Endodermal cell (in vitro differentiated cells): ENCODE results near the gene DCANP1. TPM values are rescaled to one million over a fixed set of nuclear protein-coding genes. Genes with fewer than 3 reads are reported as not detected.

Experiments used
- DNase-seq: peaks from one replicate; pipeline ENCODE4 v3.0.0-alpha.2; 2017
- H3K27ac ChIP-seq: 2 replicates; pipeline ENCODE4 v1.5.1; 2013; ENCODE audit warnings: mild to moderate bottlenecking, low read depth, low read length, moderate library complexity
- H3K27me3 ChIP-seq: 2 replicates; pipeline ENCODE4 v1.6.1; 2013; ENCODE audit warnings: mild to moderate bottlenecking, low read length, moderate library complexity; ENCODE audit not compliant: insufficient read depth, control insufficient read depth, poor library complexity, severe bottlenecking
- H3K36me3 ChIP-seq: 2 replicates; pipeline ENCODE4 v1.7.0; 2013; ENCODE audit warnings: mild to moderate bottlenecking, low read length, moderate library complexity; ENCODE audit not compliant: control insufficient read depth, insufficient read depth
- H3K4me1 ChIP-seq: one replicate; pipeline ENCODE4 v1.7.0; 2013; ENCODE audit warnings: low read length; ENCODE audit not compliant: control insufficient read depth, insufficient read depth
- H3K4me3 ChIP-seq: 2 replicates; pipeline ENCODE4 v1.5.1; 2013; ENCODE audit warnings: mild to moderate bottlenecking, low read length, moderate library complexity
- H3K9ac ChIP-seq: 2 replicates; pipeline ENCODE4 v1.6.1; 2013; ENCODE audit warnings: mild to moderate bottlenecking, low read length, moderate library complexity; ENCODE audit not compliant: poor library complexity, severe bottlenecking; ENCODE audit errors: extremely low read depth
- H3K9me3 ChIP-seq: 2 replicates; pipeline ENCODE4 v1.6.1; 2013; ENCODE audit warnings: mild to moderate bottlenecking, low read length, moderate library complexity; ENCODE audit not compliant: control insufficient read depth
- H3K27ac Mint-ChIP-seq: 2 replicates; pipeline ENCODE4 v1.8.0; 2020; ENCODE audit warnings: mixed read lengths
- H3K27me3 Mint-ChIP-seq: 2 replicates; pipeline ENCODE4 v1.8.0; 2021; ENCODE audit warnings: mild to moderate bottlenecking, mixed read lengths; ENCODE audit not compliant: insufficient read depth
- H3K36me3 Mint-ChIP-seq: 2 replicates; pipeline ENCODE4 v1.8.0; 2020; ENCODE audit warnings: low read depth, mixed read lengths
- H3K4me1 Mint-ChIP-seq: 2 replicates; pipeline ENCODE4 v1.8.0; 2020; ENCODE audit warnings: mixed read lengths
- H3K4me3 Mint-ChIP-seq: 2 replicates; pipeline ENCODE4 v1.8.0; 2020; ENCODE audit warnings: mild to moderate bottlenecking, moderate library complexity, mixed read lengths
- H3K9me3 Mint-ChIP-seq: 2 replicates; pipeline ENCODE4 v1.8.0; 2020; ENCODE audit warnings: mild to moderate bottlenecking, mixed read lengths
- CTCF ChIP-seq: fragments of 200-600 bp; sonication (generic); conservative IDR thresholded peaks from 2 replicates; pipeline ENCODE4 v1.5.0; 2021; ENCODE audit warnings: antibody characterized with exemption, mild to moderate bottlenecking
- WGBS, 2 experiments: methylation state at CpG; one replicate each; pipeline versions ENCODE4 v1.1.5 to v1.1.7; 2013; ENCODE audit warnings: missing lambda C conversion rate in 2 of 2, mixed read lengths in 1 of 2; ENCODE audit not compliant: insufficient coverage in 1 of 2, insufficient read length in 1 of 2; 5-methylcytosine and 5-hydroxymethylcytosine counted together
- total RNA-seq, 2 donors: library from RNA; stranded (reverse); fragmentation: NEBNext Ultra II Directional in 1 of 2; extraction: Animal tissue kit (Norgen Biotek cat#: 25700) in 1 of 2; gene quantifications; 2 replicates in 1 of 2; 3 replicates in 1 of 2; pipeline ENCODE4 v1.2.1, GENCODE V29; 2021

Gene DCANP1
- total RNA-seq, 2 donors from 2014 or later = not detected

- Histone ChIP-seq H3K4me3 (no peak overlapping the region), H3K36me3 (no peaks in the 10 kb centered on the region), H3K9ac (no peak overlapping the region), H3K4me1 (peaks cover 14% of the 10 kb centered on the region), H3K27ac (no peak overlapping the region), H3K27me3 (peaks cover 30% of the 10 kb centered on the region), H3K9me3 (peaks cover 1% of the 10 kb centered on the region)
- H3K27ac Mint-ChIP-seq = no peak overlapping the region
- H3K4me1 Mint-ChIP-seq = peaks cover 13% of the 10 kb centered on the region
- WGBS, 2 experiments = 90 to 92% methylated on average over 12 to 17 of the region's 17 CpGs
- no peak for TF ChIP-seq CTCF
- no peaks in the 10 kb centered on the region for H3K36me3 Mint-ChIP-seq
- H3K4me3 Mint-ChIP-seq = no peak overlapping the region
- DNase-seq = peak; percentile 24
- H3K9me3 Mint-ChIP-seq = peaks cover 5% of the 10 kb centered on the region
- H3K27me3 Mint-ChIP-seq = peaks cover 78% of the 10 kb centered on the region
Observed at GRCh38 chr5:135451581-135452320, 4.6 kb upstream of the DCANP1 start.

DNA sequence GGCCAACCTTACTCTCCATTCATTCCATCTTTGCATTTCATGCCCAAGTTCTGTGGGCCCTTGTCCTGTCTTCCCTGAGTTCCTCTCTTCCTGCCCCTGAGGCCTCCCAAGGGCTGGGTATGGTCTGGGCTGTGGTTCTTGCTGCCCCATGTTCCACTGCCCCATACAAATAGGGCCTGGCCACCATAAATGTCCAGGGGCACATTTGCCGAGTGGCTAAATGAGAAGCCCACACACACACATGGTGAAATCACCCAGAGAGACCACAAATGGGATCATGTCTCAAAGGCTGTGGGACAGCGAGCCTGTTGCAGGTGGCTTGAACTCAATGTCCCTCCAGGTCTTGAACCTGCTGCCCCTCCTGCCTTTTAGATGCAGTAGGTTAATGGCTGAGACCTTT lies 3.8 kb upstream of the DCANP1 start:
- peaks cover 13% of the 10 kb centered on the region for H3K4me1 Mint-ChIP-seq
- Histone ChIP-seq H3K36me3 (no peaks in the 10 kb centered on the region), H3K27me3 (peaks cover 22% of the 10 kb centered on the region), H3K27ac (no peak overlapping the region), H3K4me1 (peaks cover 17% of the 10 kb centered on the region), H3K9ac (no peak overlapping the region), H3K9me3 (peaks cover 4% of the 10 kb centered on the region), H3K4me3 (no peak overlapping the region)
- no peak for DNase-seq
- TF ChIP-seq CTCF = no peak
- H3K4me3 Mint-ChIP-seq = no peak overlapping the region
- no peaks in the 10 kb centered on the region for H3K36me3 Mint-ChIP-seq
- H3K27me3 Mint-ChIP-seq = peaks cover 73% of the 10 kb centered on the region
- no peak overlapping the region for H3K27ac Mint-ChIP-seq
- peaks cover 5% of the 10 kb centered on the region for H3K9me3 Mint-ChIP-seq
- WGBS, 2 experiments = 93 to 100% methylated on average over 2 of the region's 2 CpGs

GRCh38 chr5:135450336-135450735 lies 3.2 kb upstream of the DCANP1 start:
- Histone ChIP-seq H3K27ac (no peak overlapping the region), H3K9me3 (peaks cover 4% of the 10 kb centered on the region), H3K27me3 (peaks cover 16% of the 10 kb centered on the region), H3K4me1 (peaks cover 17% of the 10 kb centered on the region), H3K4me3 (no peak overlapping the region), H3K36me3 (no peaks in the 10 kb centered on the region), H3K9ac (no peak overlapping the region)
- Mint-ChIP-seq H3K27ac (no peak overlapping the region), H3K4me1 (peaks cover 13% of the 10 kb centered on the region), H3K4me3 (no peak overlapping the region), H3K9me3 (peaks cover 5% of the 10 kb centered on the region), H3K27me3 (peaks cover 67% of the 10 kb centered on the region), H3K36me3 (no peaks in the 10 kb centered on the region)
- no peak for TF ChIP-seq CTCF
- 91% methylated on average over 3 of the region's 3 CpGs; no CpG with 5 or more reads in 1 of the 2 experiments for WGBS, 2 experiments
- DNase-seq = peak; percentile 34
